ENCODE results near the gene CRYBG2. TPM values are rescaled to one million over a fixed set of nuclear protein-coding genes. Genes with fewer than 3 reads are reported as not detected.

CRYBG2 gene
- total RNA-seq, 2 experiments from 2014 or later, result 5.7 to 8.6 TPM

- CTCF ChIA-PET, result interaction anchor here (0.9 to 2.3 kb wide), 4 partner anchors 10 to 64 kb away, joined by 3 to 15 read pairs (median 4); no protein-coding TSS in a partner anchor
- no peak overlapping the region for H3K27ac Mint-ChIP-seq
These were observed 595 bp downstream of the CRYBG2 start for GRCh38 chr1:26353210-26353859.

GRCh38 chr1:26352338-26352679 lies 1.6 kb downstream of the CRYBG2 start:
- no peaks in the 10 kb centered on the region for H3K9me3 Mint-ChIP-seq (ENCODE audit: low read depth)
- no peak overlapping the region for H3K4me3 Mint-ChIP-seq
- H3K4me1 Mint-ChIP-seq, result peaks cover 7% of the 10 kb centered on the region
- no peaks in the 10 kb centered on the region for H3K36me3 Mint-ChIP-seq
- ATAC-seq (no peak), DNase-seq (no peak)
- CTCF ChIA-PET, result interaction anchor here (1.2 kb wide), 1 partner anchor 11 kb away, joined by 4 read pairs; no protein-coding TSS in a partner anchor
- H3K27me3 Mint-ChIP-seq, result no peaks in the 10 kb centered on the region
- no peak overlapping the region for H3K27ac Mint-ChIP-seq

More at GRCh38 chr1:26353210-26353859, 595 bp downstream of the CRYBG2 start:
- H3K27me3 Mint-ChIP-seq, result no peaks in the 10 kb centered on the region
- no peaks in the 10 kb centered on the region for H3K9me3 Mint-ChIP-seq (ENCODE audit: low read depth)
- no peak for ATAC-seq
- no peaks in the 10 kb centered on the region for H3K36me3 Mint-ChIP-seq
- H3K4me3 Mint-ChIP-seq, result no peak overlapping the region
- DNase-seq, result no peak
- H3K4me1 Mint-ChIP-seq, result peaks cover 13% of the 10 kb centered on the region

- ATAC-seq (no peak), DNase-seq (no peak)
- Mint-ChIP-seq H3K4me3 (no peak overlapping the region), H3K9me3 (ENCODE audit: low read depth) (no peaks in the 10 kb centered on the region), H3K36me3 (no peaks in the 10 kb centered on the region), H3K4me1 (peaks cover 7% of the 10 kb centered on the region), H3K27me3 (no peaks in the 10 kb centered on the region), H3K27ac (no peak overlapping the region)
- CTCF ChIA-PET, result interaction anchor here (1.2 kb wide), 1 partner anchor 12 kb away, joined by 4 read pairs; no protein-coding TSS in a partner anchor
These were observed 2.2 kb downstream of the CRYBG2 start for GRCh38 chr1:26351590-26352337.

- no peak for ATAC-seq
- no peak for DNase-seq
- CTCF ChIA-PET, result interaction anchor here (2.1 kb wide), 1 partner anchor 13 kb away, joined by 9 read pairs; no protein-coding TSS in a partner anchor
- Mint-ChIP-seq H3K4me1 (peaks cover 7% of the 10 kb centered on the region), H3K36me3 (no peaks in the 10 kb centered on the region), H3K4me3 (no peak overlapping the region), H3K27me3 (no peaks in the 10 kb centered on the region), H3K9me3 (ENCODE audit: low read depth) (no peaks in the 10 kb centered on the region), H3K27ac (no peak overlapping the region)
These were observed 3.0 kb downstream of the CRYBG2 start for GRCh38 chr1:26350701-26351589.

GRCh38 chr1:26350343-26350700 lies 3.6 kb downstream of the CRYBG2 start:
- Mint-ChIP-seq H3K4me1 (peaks cover 2% of the 10 kb centered on the region), H3K9me3 (ENCODE audit: low read depth) (no peaks in the 10 kb centered on the region), H3K36me3 (no peaks in the 10 kb centered on the region), H3K27ac (no peak overlapping the region), H3K4me3 (no peak overlapping the region), H3K27me3 (no peaks in the 10 kb centered on the region)
- DNase-seq (no peak), ATAC-seq (no peak)
- CTCF ChIA-PET, result interaction anchor here (2.1 kb wide), 1 partner anchor 14 kb away, joined by 9 read pairs; no protein-coding TSS in a partner anchor

GRCh38 chr1:26349877-26350244 lies 4.1 kb downstream of the CRYBG2 start:
- no peaks in the 10 kb centered on the region for H3K27me3 Mint-ChIP-seq
- H3K27ac Mint-ChIP-seq, result no peak overlapping the region
- H3K4me1 Mint-ChIP-seq, result peaks cover 2% of the 10 kb centered on the region
- H3K9me3 Mint-ChIP-seq (ENCODE audit: low read depth), result no peaks in the 10 kb centered on the region
- ATAC-seq (no peak), DNase-seq (no peak)
- no peak overlapping the region for H3K4me3 Mint-ChIP-seq
- no peaks in the 10 kb centered on the region for H3K36me3 Mint-ChIP-seq
- CTCF ChIA-PET, result interaction anchor here (2.0 to 2.1 kb wide), 2 partner anchors 9 to 14 kb away, joined by 6 to 9 read pairs; no protein-coding TSS in a partner anchor

- Mint-ChIP-seq H3K36me3 (no peaks in the 10 kb centered on the region), H3K4me3 (no peak overlapping the region), H3K27ac (no peak overlapping the region), H3K4me1 (peaks cover 2% of the 10 kb centered on the region), H3K27me3 (no peaks in the 10 kb centered on the region), H3K9me3 (ENCODE audit: low read depth) (no peaks in the 10 kb centered on the region)
- DNase-seq (no peak), ATAC-seq (no peak)
- CTCF ChIA-PET, result interaction anchor here (2.0 to 2.1 kb wide), 2 partner anchors 10 to 15 kb away, joined by 6 to 9 read pairs; no protein-coding TSS in a partner anchor
These were observed 4.6 kb downstream of the CRYBG2 start for GRCh38 chr1:26349188-26349876.

- CTCF ChIA-PET, result interaction anchor here (0.9 to 3.9 kb wide), 8 partner anchors 8 to 71 kb away, joined by 3 to 19 read pairs (median 6); partner anchors contain the start of gene SH3BGRL3
- Mint-ChIP-seq H3K4me3 (no peak overlapping the region), H3K27me3 (peaks cover 6% of the 10 kb centered on the region), H3K27ac (no peak overlapping the region), H3K9me3 (ENCODE audit: low read depth) (no peaks in the 10 kb centered on the region), H3K36me3 (no peaks in the 10 kb centered on the region), H3K4me1 (no peaks in the 10 kb centered on the region)
- ATAC-seq (no peak), DNase-seq (no peak)
These were observed 7.5 kb downstream of the CRYBG2 start for GRCh38 chr1:26346274-26347033.

- no peaks in the 10 kb centered on the region for H3K36me3 Mint-ChIP-seq
- ATAC-seq (no peak), DNase-seq (no peak)
- CTCF ChIA-PET, result interaction anchor here (1.1 to 3.9 kb wide), 5 partner anchors 13 to 71 kb away, joined by 3 to 19 read pairs (median 10); no protein-coding TSS in a partner anchor
- H3K27ac Mint-ChIP-seq, result no peak overlapping the region
- peaks cover 6% of the 10 kb centered on the region for H3K27me3 Mint-ChIP-seq
- H3K4me1 Mint-ChIP-seq, result no peaks in the 10 kb centered on the region
- no peak overlapping the region for H3K4me3 Mint-ChIP-seq
- H3K9me3 Mint-ChIP-seq (ENCODE audit: low read depth), result no peaks in the 10 kb centered on the region
These were observed 8.2 kb downstream of the CRYBG2 start for GRCh38 chr1:26345718-26346117.

- no peak overlapping the region for H3K27ac Mint-ChIP-seq
- no peak overlapping the region for H3K4me3 Mint-ChIP-seq
- ATAC-seq, result no peak
- DNase-seq, result no peak
- CTCF ChIA-PET, result no interaction called here
- H3K36me3 Mint-ChIP-seq, result no peaks in the 10 kb centered on the region
- peaks cover 6% of the 10 kb centered on the region for H3K27me3 Mint-ChIP-seq
- H3K4me1 Mint-ChIP-seq, result no peaks in the 10 kb centered on the region
- no peaks in the 10 kb centered on the region for H3K9me3 Mint-ChIP-seq (ENCODE audit: low read depth)
These were observed 9.6 kb downstream of the CRYBG2 start for GRCh38 chr1:26344147-26344920.

GRCh38 chr1:26340047-26340481 lies 13.9 kb downstream of the CRYBG2 start:
- DNase-seq (no peak), ATAC-seq (no peak)
- H3K27ac Mint-ChIP-seq, result no peak overlapping the region
- H3K27me3 Mint-ChIP-seq, result peaks cover 6% of the 10 kb centered on the region
- peaks cover 16% of the 10 kb centered on the region for H3K4me1 Mint-ChIP-seq
- no peak overlapping the region for H3K4me3 Mint-ChIP-seq
- H3K9me3 Mint-ChIP-seq (ENCODE audit: low read depth), result no peaks in the 10 kb centered on the region
- CTCF ChIA-PET, result interaction anchor here (1.4 kb wide), 1 partner anchor 18 kb away, joined by 5 read pairs; no protein-coding TSS in a partner anchor
- H3K36me3 Mint-ChIP-seq, result no peaks in the 10 kb centered on the region

Data from activated CD8-positive, alpha-beta memory T cell treated with anti-CD3 and anti-CD28 coated beads, Interleukin-2, amount 10 ng/mL, durations not matched to agents 7 days and 5 days (primary cell).